Measurements from ENCODE around the gene KLHL22. TPM values are rescaled to one million over a fixed set of nuclear protein-coding genes. Genes with fewer than 3 reads are reported as not detected.
"Not testable (repeated sequence)": the region's sequence is repeated elsewhere in the genome, so short reads cannot be mapped to it uniquely, and the experiment has no call there.

KLHL22 gene
- total RNA-seq, 1 experiment from 2014 or later = 7.4 TPM

- DNase-seq (ENCODE audit: low read depth) = peak; percentile 84
These were observed 8.8 kb upstream of the KLHL22 start for GRCh38 chr22:20504293-20504922.

GRCh38 chr22:20503816-20504215 lies 8.2 kb upstream of the KLHL22 start:
- peak; percentile 70 for DNase-seq (ENCODE audit: low read depth)

- DNase-seq (ENCODE audit: low read depth) = no peak
These were observed 4.2 kb upstream of the KLHL22 start for GRCh38 chr22:20499769-20500168.

- no peak for DNase-seq (ENCODE audit: low read depth)
These were observed 3.3 kb upstream of the KLHL22 start for GRCh38 chr22:20498913-20499312.

GRCh38 chr22:20497426-20497825 lies 1.8 kb upstream of the KLHL22 start:
- DNase-seq (ENCODE audit: low read depth) = no peak

- DNase-seq (ENCODE audit: low read depth) = peak; percentile 87
These were observed 476 bp upstream of the KLHL22 start for GRCh38 chr22:20495861-20496681.

- no peak for DNase-seq (ENCODE audit: low read depth)
These were observed 4.2 kb downstream of the KLHL22 start for GRCh38 chr22:20491346-20491745.

- no peak for DNase-seq (ENCODE audit: low read depth)
These were observed 4.7 kb downstream of the KLHL22 start for GRCh38 chr22:20490941-20491307.

GRCh38 chr22:20490183-20490940 lies 5.2 kb downstream of the KLHL22 start:
- no peak for DNase-seq (ENCODE audit: low read depth)

- DNase-seq (ENCODE audit: low read depth) = no peak
These were observed 6.6 kb downstream of the KLHL22 start for GRCh38 chr22:20488946-20489345.

GRCh38 chr22:20487715-20488114 lies 7.9 kb downstream of the KLHL22 start:
- DNase-seq (ENCODE audit: low read depth) = no peak

- DNase-seq (ENCODE audit: low read depth) = no peak
These were observed 9.4 kb downstream of the KLHL22 start for GRCh38 chr22:20486229-20486628.

GRCh38 chr22:20484948-20485683 lies 10.5 kb downstream of the KLHL22 start:
- no peak for DNase-seq (ENCODE audit: low read depth)

GRCh38 chr22:20483771-20484170 lies 11.8 kb downstream of the KLHL22 start:
- no peak for DNase-seq (ENCODE audit: low read depth)

- DNase-seq (ENCODE audit: low read depth) = not testable (repeated sequence)
These were observed 12.5 kb downstream of the KLHL22 start for GRCh38 chr22:20483143-20483506.

- no peak for DNase-seq (ENCODE audit: low read depth)
These were observed 15.9 kb downstream of the KLHL22 start for GRCh38 chr22:20479612-20480196.

GRCh38 chr22:20478059-20478458 lies 17.5 kb downstream of the KLHL22 start:
- DNase-seq (ENCODE audit: low read depth) = not testable (repeated sequence)

GRCh38 chr22:20475569-20475968 lies 20.0 kb downstream of the KLHL22 start:
- DNase-seq (ENCODE audit: low read depth) = not testable (repeated sequence)

GRCh38 chr22:20475115-20475436 lies 20.5 kb downstream of the KLHL22 start:
- DNase-seq (ENCODE audit: low read depth) = no peak

- no peak for DNase-seq (ENCODE audit: low read depth)
These were observed 22.8 kb downstream of the KLHL22 start for GRCh38 chr22:20472629-20473442.
